CMK (cell line): ENCODE results near the gene R3HCC1L.

Experiments
- DNase-seq: peaks from one replicate; pipeline ENCODE4 v3.0.0-alpha.2; 2010; ENCODE audit warnings: low read depth

Gene R3HCC1L

DNA sequence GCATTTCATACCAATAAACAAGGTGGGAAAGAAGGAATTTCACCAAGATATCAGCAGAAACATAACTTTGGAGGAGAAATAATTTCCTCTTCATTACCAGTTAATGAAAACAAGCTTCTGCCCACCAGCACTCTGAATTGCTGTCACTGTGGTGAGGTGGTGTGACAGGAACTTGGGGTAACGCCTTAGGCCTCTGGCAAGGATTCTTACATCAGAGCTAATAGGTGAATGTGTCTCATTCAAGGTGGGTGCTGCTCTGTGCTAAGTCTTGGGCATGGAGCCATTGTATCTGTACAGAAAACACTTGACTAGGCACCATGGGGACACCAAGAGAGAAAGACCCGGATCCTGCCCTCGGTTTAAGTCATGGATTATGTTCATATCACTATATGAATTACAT lies 141.9 kb downstream of the R3HCC1L start:
- DNase-seq, result no peak

DNA sequence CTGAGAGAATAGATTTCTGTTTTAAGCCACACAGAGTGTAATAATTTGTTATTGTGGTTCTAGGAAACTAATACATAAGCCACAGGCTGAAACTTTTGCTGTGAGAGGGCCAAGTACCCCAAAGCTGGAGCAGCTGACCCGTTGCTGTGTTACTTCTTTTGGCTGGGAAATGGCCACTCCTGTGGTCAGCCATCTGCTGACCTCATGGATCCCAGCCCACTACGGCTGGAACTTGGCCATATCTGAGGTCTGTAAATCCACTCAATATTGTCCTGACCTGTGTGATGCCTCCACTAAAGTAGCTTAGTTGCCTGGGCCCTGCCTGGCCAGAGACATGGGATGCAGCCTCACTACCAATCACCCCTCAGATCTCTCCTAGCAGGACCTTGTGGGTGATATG lies 151.0 kb downstream of the R3HCC1L start:
- no peak for DNase-seq

DNA sequence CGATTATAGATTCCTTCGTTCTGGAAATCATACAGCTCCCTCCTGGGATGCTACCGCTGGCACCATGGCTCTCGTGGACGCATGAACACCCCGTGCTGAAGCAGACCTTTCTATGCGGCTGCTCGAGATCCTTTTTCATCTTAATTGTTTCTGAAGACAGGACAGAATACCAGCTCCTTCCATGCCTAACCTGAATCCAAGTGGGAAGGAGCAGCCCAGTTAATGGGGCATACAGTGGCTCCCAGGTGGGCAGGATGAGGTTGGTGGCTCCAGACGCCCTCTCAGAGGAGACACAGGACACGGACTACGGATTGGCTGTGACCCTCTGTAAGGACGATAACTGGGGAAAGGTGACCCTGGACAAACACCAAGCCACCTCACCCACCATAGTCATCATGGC lies 152.0 kb downstream of the R3HCC1L start:
- no peak for DNase-seq

DNA sequence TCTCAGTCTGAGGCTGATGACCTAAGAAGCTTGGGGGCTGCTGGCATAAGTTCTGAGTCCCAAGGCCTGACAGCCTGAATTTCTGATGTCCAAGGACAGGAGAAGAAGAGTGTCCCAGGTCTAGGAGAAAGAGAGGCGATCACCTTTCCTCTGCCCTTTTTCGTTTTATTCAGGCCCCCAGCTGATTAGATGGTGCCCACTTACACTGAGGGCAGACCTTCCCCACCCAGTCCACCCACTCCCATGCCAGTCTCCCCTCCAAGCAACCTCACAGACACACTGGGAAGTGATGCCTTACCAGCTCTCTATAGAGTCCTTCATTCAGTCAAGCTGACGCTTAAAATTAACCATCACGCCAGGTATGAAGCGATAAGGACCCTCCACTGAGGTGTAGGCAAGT lies 152.9 kb downstream of the R3HCC1L start:
- no peak for DNase-seq

DNA sequence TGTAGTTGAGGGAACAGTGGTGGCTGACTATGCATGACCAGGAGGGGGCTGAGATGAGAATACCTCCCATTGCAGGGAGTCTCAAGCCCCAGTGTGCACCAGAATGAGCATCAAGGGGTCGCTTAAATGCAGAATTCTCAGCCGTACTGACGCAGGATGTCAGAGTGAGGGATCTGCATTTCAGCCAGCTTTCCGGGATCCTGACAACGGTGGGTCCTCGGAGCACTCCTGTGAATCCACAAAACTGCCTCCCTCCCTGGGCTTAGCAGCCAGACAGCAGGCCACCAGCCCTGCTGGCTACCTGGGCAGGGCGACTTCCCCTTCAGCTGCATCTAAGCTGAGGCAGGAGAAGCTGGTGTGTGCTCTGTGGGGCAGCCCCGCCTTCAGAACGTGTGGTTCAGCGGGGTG lies 155.3 kb downstream of the R3HCC1L start:
- no peak for DNase-seq

DNA sequence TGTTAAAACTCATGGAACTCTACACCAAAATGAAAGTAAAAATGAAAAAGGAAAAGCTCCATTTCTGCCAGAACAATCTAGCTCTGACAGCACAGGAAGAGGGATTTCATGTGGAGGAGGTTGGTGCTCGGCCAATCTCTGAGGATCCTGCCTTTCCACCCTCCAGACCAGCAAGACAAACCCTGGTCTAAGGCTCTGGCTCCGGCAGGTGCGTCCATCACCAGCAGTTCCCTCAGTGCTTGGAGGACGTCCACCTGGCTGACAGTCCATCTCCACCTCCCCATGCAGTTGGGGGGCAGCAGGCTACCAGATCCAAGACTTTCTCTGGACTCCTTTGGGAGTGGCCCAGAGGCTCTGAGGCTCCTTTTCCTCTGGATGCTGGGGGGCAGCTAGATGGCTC lies 158.5 kb downstream of the R3HCC1L start:
- DNase-seq, result no peak

DNA sequence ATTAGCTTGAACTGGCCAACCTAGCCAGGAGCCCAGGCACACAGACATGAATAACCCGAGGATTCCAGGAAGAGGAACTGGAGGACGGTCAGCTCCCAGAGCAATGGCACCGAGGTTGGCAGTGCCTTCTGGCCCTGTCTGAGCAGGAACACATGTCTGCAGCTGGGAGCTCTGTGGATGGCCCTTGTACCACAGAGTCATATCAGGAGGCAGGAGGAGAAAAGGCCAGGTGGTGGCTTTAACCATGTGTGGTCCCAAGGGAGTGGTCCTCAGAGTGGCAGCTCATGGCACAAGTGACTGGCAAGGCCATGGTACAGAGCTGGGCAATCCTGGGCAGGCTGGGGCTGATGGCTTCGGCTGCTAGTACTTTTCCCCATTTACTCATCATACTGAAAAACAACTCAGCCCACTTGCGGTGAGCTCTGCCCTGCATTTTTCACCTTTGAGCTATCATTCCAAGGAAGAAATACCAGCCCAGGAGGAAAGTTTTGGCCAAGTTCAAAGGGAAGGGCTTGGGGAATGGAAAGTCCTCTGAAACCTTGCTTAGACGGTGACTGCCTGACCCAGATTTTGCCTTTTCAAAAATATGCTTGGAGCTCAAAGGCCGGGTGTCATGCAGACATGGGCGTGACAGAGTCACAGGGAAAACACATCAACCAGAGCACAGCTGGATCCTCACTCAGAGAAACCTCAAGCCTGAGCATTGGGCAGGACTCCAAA lies 159.3 kb downstream of the R3HCC1L start:
- no peak for DNase-seq

DNA sequence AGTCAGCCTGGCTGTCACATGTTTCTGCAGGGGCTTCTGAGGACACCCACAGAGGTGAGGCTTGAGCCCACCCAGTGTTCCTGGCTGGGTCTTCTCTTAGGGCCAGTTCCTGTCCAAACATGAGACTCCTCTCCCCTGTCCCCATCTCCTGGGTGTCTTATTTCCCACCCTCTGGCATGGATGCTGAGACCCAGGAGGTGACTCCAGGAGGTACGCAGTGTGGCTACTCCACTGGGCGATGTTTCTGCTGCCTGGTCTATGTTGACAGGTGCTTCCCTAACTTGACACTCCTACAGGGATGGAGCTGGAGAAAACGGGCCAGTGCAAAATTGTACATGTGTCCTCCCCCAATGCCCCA lies 159.8 kb downstream of the R3HCC1L start:
- DNase-seq, result no peak
